A549 (cell line): Measurements from ENCODE around the gene KEL. TPM values are rescaled to one million over a fixed set of nuclear protein-coding genes. Genes with fewer than 3 reads are reported as not detected.
A peak's percentile ranks its signal among the peaks of the same experiment; 100 is the strongest.

Source experiments
- ATAC-seq, 2 experiments: fragments of 200-7000 bp in 1 of 2; fragments of >200 bp in 1 of 2; cut with Nextera tagmentation in 1 of 2; cut with Tn5 transposase in 1 of 2; 3 replicates each; pipeline versions ENCODE4 v1.8.0 to v1.9.1; 2018 to 2020; ENCODE audit warnings: mild to moderate bottlenecking in 1 of 2, moderate library complexity in 1 of 2
- CTCF ChIA-PET: fragments of 300-600 bp; sonication (Branson Sonifier 250); formaldehyde crosslinking; extraction: SDS; loops from one replicate; lab custom pipeline; 2021; ENCODE audit warnings: antibody characterized with exemption, inconsistent platforms; lab: Yijun Ruan, JAX
- POLR2A ChIA-PET: fragments of 350-600 bp; formaldehyde crosslinking; extraction: SDS; loops from one replicate; lab custom pipeline; 2021; ENCODE audit warnings: antibody characterized with exemption, inconsistent platforms; lab: Yijun Ruan, JAX
- DNase-seq, 2 experiments: peaks; one replicate each; pipeline versions ENCODE4 v3.0.0 to v3.0.0-alpha.2; 2011 to 2016; ENCODE audit warnings: low read depth in 1 of 2, low spot score in 1 of 2
- FAIRE-seq: peaks from 2 replicates; lab custom pipeline; 2011; peaks lifted over from hg19 to GRCh38; lab: Jason Lieb, UNC
- H3K27ac ChIP-seq, 2 experiments: fragments of >200 bp; sonication (Bioruptor Twin); formaldehyde crosslinking; 3 replicates each; pipeline ENCODE4 v1.5.1; 2016 to 2017
- H3K4me1 ChIP-seq: fragments of >200 bp; sonication (Bioruptor Twin); formaldehyde crosslinking; 3 replicates; pipeline ENCODE4 v1.6.1; 2016
- H3K4me2 ChIP-seq: fragments of >200 bp; sonication (Bioruptor Twin); formaldehyde crosslinking; 3 replicates; pipeline ENCODE4 v1.6.1; 2016
- H3K4me3 ChIP-seq: fragments of >200 bp; sonication (Bioruptor Twin); formaldehyde crosslinking; 3 replicates; pipeline ENCODE4 v1.5.1; 2016
- H3K9me3 ChIP-seq: fragments of >200 bp; sonication (Bioruptor Twin); formaldehyde crosslinking; 3 replicates; pipeline ENCODE4 v1.6.1; 2016
- CBX2 ChIP-seq: fragments of 200-600 bp; sonication (generic); IDR thresholded peaks from 2 replicates; pipeline ENCODE4 v1.6.1; 2016; ENCODE audit warnings: low read depth, mild to moderate bottlenecking, borderline replicate concordance
- CBX8 ChIP-seq: fragments of 200-600 bp; sonication (generic); IDR thresholded peaks from 2 replicates; pipeline ENCODE4 v1.6.1; 2016
- ESRRA ChIP-seq: fragments of 150-350 bp; IDR thresholded peaks from 2 replicates; pipeline ENCODE4 v1.6.1; 2014; ENCODE audit warnings: mild to moderate bottlenecking, low read length, borderline replicate concordance
- FOSL2 ChIP-seq, 2 experiments: fragments of 450-650 bp in 1 of 2; fragments of >200 bp in 1 of 2; sonication (Bioruptor Twin) in 1 of 2; formaldehyde crosslinking; IDR thresholded peaks; 2 replicates each; pipeline versions ENCODE4 v1.5.0 to v1.6.1; 2016 to 2020; ENCODE audit warnings: mild to moderate bottlenecking in 1 of 2, moderate library complexity in 1 of 2
- HES2 ChIP-seq: fragments of >200 bp; sonication (Bioruptor Twin); formaldehyde crosslinking; IDR thresholded peaks from 2 replicates; pipeline ENCODE4 v1.6.1; 2016
- HOXB5 ChIP-seq: fragments of 250-450 bp; sonication (Bioruptor Pico); IDR thresholded peaks from 2 replicates; pipeline ENCODE4 v1.5.0; 2020; ENCODE audit warnings: mild to moderate bottlenecking, moderate library complexity
- JUN ChIP-seq, 2 experiments: fragments of >200 bp; sonication (Bioruptor Twin); formaldehyde crosslinking; IDR thresholded peaks; 2 replicates in 1 of 2; 3 replicates in 1 of 2; pipeline ENCODE4 v1.6.1; 2016 to 2017
- JUNB ChIP-seq: fragments of >200 bp; sonication (Bioruptor Twin); formaldehyde crosslinking; IDR thresholded peaks from 2 replicates; pipeline ENCODE4 v1.6.1; 2016
- MAX ChIP-seq: IDR thresholded peaks from 2 replicates; pipeline ENCODE4 v1.6.1; 2012
- MAZ ChIP-seq: fragments of 150-350 bp; IDR thresholded peaks from 2 replicates; pipeline ENCODE4 v1.6.1; 2014; ENCODE audit warnings: antibody characterized with exemption, low read depth, low read length, borderline replicate concordance
- PBX3 ChIP-seq: IDR thresholded peaks from 2 replicates; pipeline ENCODE4 v1.6.1; 2012
- PHF8 ChIP-seq: fragments of 200-600 bp; sonication (generic); IDR thresholded peaks from 2 replicates; pipeline ENCODE4 v1.6.1; 2016; ENCODE audit warnings: low read depth, mild to moderate bottlenecking, antibody characterized with exemption, moderate library complexity, borderline replicate concordance
- RAD21 ChIP-seq, 2 experiments: fragments of >200 bp in 1 of 2; sonication (Bioruptor Twin) in 1 of 2; formaldehyde crosslinking in 1 of 2; IDR thresholded peaks in 1 of 2; conservative IDR thresholded peaks in 1 of 2; 2 replicates in 1 of 2; 3 replicates in 1 of 2; pipeline ENCODE4 v1.6.1; 2012 to 2018; ENCODE audit warnings: inconsistent platforms in 1 of 2
- RARB ChIP-seq: fragments of 250-450 bp; sonication (Bioruptor Pico); IDR thresholded peaks from 2 replicates; pipeline ENCODE4 v1.8.0; 2021; ENCODE audit warnings: mild to moderate bottlenecking, moderate library complexity
- RCOR1 ChIP-seq: fragments of 150-350 bp; IDR thresholded peaks from 2 replicates; pipeline ENCODE4 v1.6.1; 2014; ENCODE audit warnings: antibody characterized with exemption, low read length, low read depth
- REST ChIP-seq: fragments of 200-600 bp; sonication (generic); IDR thresholded peaks from 2 replicates; pipeline ENCODE4 v1.6.1; 2016; ENCODE audit warnings: antibody characterized with exemption, mild to moderate bottlenecking, moderate library complexity
- RFX5 ChIP-seq: fragments of 450-650 bp; IDR thresholded peaks from 2 replicates; pipeline ENCODE4 v1.7.1; 2014; ENCODE audit warnings: antibody characterized with exemption, mild to moderate bottlenecking, moderate library complexity
- SMC3 ChIP-seq: fragments of >200 bp; sonication (Bioruptor Twin); formaldehyde crosslinking; IDR thresholded peaks from 3 replicates; pipeline ENCODE4 v1.6.1; 2018; ENCODE audit warnings: inconsistent platforms
- ZFP36 ChIP-seq: fragments of 450-650 bp; IDR thresholded peaks from 2 replicates; pipeline ENCODE4 v1.6.1; 2014; ENCODE audit warnings: borderline replicate concordance; ENCODE audit not compliant: partially characterized antibody
- ZSCAN20 ChIP-seq: fragments of 250-450 bp; sonication (Bioruptor Pico); IDR thresholded peaks from 2 replicates; pipeline ENCODE4 v1.8.0; 2022; ENCODE audit warnings: mild to moderate bottlenecking, moderate library complexity
- WGBS: methylation state at CpG from one replicate; pipeline ENCODE4 v1.1.6; 2017; ENCODE audit errors: missing lambda C conversion rate; 5-methylcytosine and 5-hydroxymethylcytosine counted together
- polyA plus RNA-seq, 4 experiments: library from polyadenylated mRNA; depleted of rRNA in 3 of 4; stranded (reverse); fragments of >200 nt; fragmentation: RNase III in 1 of 4; extraction: RNeasy Plus Mini Kit Qiagen cat#74134 plus additional on column Dnase treatment in 1 of 4; gene quantifications; 2 replicates in 3 of 4; 3 replicates in 1 of 4; pipeline ENCODE4 v1.2.3, GENCODE V29; 2011 to 2017
- TF ChIP-seq, protein P1 (sequence below): fragments of >200 bp; sonication (Bioruptor Twin); formaldehyde crosslinking; IDR thresholded peaks from 3 replicates; pipeline ENCODE4 v1.5.1; 2016

KEL gene
- polyA plus RNA-seq, 2 of the 4 experiments (the other 2 are of a cell fraction), result 0.14 TPM; not detected in 1

DNA sequence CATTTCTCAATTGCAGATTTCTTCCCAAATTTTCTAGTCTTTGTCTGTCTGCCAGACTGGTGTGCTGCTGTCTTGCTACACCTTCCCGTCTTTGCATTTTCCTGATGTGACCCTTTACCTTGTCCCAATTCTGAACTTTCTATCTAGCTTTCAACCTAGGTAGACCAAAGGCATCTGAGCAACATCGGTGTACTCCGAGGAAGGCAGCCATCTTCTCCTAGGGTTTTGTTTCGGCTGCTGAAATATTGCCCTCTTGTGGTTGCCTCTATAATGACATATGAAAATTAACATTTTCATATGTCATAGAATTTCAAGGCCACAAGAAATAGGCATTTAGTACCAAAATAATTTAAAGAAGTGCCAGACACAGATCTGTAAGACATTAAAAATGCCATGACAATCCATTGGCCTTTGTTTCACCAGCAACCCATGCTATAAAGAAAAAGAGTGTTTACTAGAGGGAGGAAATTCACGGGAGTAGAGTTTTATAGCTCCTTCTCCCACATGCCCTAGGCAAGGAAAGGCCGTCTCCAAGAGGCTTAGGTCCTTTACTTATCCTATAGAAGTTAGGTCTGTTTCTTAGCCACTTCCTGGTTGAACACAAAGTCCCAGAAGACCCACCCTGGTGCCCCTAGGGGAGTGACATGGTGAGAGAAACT is 41.4 kb upstream of the KEL start:
- ATAC-seq, result peak; percentile 59 to 77; a peak in 4 of 6 replicates
- CTCF ChIA-PET, result interaction anchor here (0.6 to 11.7 kb wide), 22 partner anchors 9 to 728 kb away, joined by 3 to 175 read pairs (median 4); partner anchors contain the start of gene EPHB6
- 18% methylated on average over 6 of the region's 6 CpGs for whole genome bisulfite sequencing

More for the DNA sequence above, 41.4 kb upstream of the KEL start:
- Histone ChIP-seq H3K4me3 (peak overlapping the region; percentile 10; the same call in 1 of the 3 replicates), H3K4me1 (no peaks in the 10 kb centered on the region), H3K9me3 (no peaks in the 10 kb centered on the region), H3K27ac (no peak overlapping the region), H3K4me2 (peak overlapping the region; percentile 55)
- FAIRE-seq (no peak), DNase-seq (peak; percentile 37 to 53)
- POLR2A ChIA-PET, result no interaction called here
- TF ChIP-seq JUNB (no peak), CBX8 (no peak), HES2 (no peak), PHF8 (no peak), RARB (CRISPR knock-in tag) (no peak), MAZ (no peak), PBX3 (no peak), ZFP36 (no peak), FOSL2 (IDR thresholded peaks at IDR 0.05) (no peak), FOSL2 (CRISPR knock-in tag; IDR thresholded peaks at IDR 0.05) (no peak), RCOR1 (no peak), JUN (IDR thresholded peaks at IDR 0.05) (no peak), HOXB5 (no peak), ESRRA (no peak), RFX5 (no peak), ZSCAN20 (CRISPR knock-in tag) (no peak), CBX2 (no peak), SMC3 (peak; percentile 53), REST (no peak), RAD21 (conservative IDR thresholded peaks at IDR 0.05 in 1 of 2, IDR thresholded peaks at IDR 0.05 in 1 of 2) (peak; percentile 43 to 56; a peak in 4 of 5 replicates), MAX (no peak)
- TF ChIP-seq, protein P1, sequence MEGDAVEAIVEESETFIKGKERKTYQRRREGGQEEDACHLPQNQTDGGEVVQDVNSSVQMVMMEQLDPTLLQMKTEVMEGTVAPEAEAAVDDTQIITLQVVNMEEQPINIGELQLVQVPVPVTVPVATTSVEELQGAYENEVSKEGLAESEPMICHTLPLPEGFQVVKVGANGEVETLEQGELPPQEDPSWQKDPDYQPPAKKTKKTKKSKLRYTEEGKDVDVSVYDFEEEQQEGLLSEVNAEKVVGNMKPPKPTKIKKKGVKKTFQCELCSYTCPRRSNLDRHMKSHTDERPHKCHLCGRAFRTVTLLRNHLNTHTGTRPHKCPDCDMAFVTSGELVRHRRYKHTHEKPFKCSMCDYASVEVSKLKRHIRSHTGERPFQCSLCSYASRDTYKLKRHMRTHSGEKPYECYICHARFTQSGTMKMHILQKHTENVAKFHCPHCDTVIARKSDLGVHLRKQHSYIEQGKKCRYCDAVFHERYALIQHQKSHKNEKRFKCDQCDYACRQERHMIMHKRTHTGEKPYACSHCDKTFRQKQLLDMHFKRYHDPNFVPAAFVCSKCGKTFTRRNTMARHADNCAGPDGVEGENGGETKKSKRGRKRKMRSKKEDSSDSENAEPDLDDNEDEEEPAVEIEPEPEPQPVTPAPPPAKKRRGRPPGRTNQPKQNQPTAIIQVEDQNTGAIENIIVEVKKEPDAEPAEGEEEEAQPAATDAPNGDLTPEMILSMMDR, result peak; percentile 75
